GM18870 (cell line): ENCODE data around the gene ETFA.
"Not testable (repeated sequence)": the region's sequence is repeated elsewhere in the genome, so short reads cannot be mapped to it uniquely, and the experiment has no call there.

Source experiments
- ATAC-seq: cut with Tn5 transposase; IDR thresholded peaks from one replicate; pipeline ENCODE4 v1.9.1; 2021; ENCODE audit warnings: moderate library complexity; ENCODE audit not compliant: unreplicated experiment

ETFA gene

DNA sequence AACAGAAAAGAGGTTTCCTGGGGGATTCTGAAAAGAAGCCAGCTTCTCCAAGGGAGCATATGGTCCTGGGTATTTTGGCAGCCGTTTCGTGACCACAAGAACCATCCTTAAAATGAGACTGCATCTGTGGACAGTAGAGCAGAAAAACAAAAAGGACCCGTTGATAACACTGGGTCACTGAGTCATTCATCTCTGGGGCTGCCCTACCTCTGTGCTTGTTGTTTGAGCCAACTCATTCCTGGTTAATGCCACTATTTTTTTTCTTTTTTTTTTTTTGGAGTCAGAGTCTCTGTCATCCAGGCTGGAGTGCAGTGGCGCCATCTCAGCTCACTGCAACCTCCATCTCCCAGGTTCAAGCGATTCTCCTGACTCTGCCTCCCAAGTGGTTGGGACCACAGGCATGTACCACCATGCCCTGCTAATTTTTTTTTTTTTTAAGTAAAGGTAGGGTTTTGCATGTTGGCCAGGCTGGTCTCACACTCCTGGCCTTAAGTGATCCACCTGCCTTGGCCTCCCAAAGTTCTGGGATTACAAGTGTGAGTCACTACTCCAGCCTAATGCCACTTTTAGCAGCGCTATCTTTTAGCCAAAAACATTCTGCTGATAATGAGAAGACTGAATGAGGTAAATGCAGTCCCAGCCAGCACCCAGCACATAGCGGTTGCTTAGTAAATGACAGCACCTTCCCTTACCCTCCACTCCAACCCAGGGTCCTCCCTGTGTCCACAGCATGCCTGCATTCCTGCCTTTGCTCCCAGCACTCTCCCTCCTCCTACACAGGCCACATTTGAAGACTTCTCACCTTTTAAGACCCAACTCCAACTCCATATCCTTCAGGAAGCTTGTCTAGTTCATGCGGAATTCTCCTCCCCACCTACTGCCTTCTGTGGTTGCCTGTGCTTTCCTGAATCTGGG, 16.2 kb upstream of the ETFA start:
- ATAC-seq: no peak

DNA sequence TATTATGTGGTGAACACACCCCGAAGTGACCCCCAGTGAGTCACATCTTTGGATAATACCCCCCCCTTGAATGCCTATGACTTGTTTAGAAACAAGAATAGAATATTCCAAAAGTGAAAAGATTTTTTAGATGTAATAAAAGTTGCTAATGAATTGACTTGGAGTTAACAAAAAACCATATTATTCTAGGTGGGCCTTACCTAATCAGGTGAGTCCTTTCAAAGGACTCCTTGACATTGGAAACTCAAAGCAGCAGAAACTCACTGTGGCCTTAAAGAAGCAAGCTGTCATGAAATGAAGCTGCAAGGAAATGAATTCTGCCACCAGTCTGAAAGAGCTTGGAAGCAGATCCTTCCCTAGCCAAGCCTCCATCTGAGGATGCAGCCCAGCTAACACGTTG, 14.4 kb upstream of the ETFA start:
- no peak for ATAC-seq

DNA sequence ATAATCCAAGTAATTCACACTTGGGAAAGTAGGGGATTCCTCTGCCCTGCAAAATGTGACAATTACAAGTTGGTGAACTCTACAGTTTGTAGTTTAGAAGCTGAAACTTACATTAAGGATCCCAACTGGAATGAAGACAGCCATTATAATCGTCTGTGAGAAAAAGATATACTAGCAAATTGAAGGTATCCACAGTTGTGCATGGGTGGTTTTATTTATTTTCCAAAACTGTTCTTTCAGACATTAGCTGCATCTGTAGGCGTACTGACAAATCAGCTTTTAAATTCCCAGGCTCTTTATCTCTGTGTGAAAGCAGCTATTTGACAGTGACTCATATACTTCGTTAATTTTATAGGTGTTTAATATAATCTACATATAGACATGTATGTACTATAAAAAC, 12.8 kb upstream of the ETFA start:
- no peak for ATAC-seq

DNA sequence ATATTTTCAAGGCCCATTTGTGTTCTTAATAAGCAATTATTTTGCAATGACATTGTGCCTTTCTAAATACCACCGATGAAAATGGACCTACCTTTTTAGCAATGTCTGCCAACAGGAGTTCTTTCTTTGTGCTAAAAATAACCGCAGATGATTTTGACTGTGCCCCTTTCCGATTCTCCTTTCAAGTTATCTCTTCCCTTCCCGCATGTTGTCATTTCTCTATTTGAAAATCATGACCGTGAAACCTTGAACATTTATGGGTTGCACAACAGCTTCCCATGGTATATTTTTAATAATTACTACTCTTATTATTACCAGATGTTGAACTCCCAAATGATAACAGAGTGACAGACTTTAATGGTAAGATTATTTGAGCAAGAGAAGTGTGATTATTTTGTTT, 10.3 kb upstream of the ETFA start:
- no peak for ATAC-seq

DNA sequence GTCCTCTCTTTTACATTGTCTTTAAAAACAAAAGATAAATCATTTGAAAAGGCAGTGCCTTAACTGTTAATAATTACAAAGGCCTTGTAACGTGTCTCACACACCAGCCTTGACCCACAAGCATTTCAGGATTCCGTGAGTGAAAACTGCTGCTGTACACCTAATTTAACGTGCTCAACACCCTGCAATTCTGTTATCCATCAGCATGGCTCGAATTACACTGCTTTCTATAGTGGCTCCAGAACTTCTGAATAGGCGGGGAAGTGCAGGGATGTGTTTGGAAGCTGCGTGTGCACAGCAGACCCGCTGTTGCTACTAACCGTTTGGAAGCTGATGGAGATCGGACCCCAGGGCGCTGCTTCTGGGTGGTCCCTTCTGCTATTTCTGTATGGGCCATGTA, 9.9 kb upstream of the ETFA start:
- ATAC-seq: no peak

DNA sequence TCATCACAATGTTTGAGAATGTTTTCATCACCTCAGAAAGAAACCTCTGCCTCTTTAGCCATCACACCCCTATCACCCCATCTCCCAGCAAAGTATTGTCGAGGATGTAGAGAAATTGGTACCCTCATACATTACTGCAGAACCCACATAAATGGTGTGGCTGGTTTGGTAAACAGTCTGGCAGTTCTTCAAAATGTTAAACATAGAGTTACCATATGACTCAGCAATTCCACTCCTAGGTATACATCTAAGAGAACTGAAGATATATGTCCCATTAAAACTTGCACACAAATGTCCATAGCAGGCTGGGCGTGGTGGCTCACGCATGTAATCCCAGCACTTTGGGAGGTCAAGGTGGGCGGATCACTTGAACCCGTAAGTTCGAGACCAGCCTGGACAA, 8.7 kb upstream of the ETFA start:
- no peak for ATAC-seq

DNA sequence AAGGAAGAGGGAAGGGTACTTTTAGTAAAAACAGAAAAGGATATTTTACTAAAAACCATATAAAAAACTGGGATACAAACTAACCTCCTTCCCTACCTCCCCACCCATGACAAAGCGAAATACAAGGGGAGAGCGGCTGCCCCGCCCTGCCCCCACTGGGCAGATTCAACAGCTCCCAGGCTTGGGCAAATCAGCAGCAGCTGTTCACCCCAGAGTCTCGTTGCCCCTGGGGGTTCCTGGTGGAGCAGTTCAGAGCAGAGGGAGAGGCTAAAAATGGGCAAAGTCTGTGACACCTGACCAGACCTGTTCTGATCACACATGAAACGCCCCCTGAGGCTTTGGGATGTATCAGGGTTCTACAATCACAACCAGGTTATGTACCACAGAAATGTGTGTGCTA, 2.5 kb upstream of the ETFA start:
- ATAC-seq: no peak

DNA sequence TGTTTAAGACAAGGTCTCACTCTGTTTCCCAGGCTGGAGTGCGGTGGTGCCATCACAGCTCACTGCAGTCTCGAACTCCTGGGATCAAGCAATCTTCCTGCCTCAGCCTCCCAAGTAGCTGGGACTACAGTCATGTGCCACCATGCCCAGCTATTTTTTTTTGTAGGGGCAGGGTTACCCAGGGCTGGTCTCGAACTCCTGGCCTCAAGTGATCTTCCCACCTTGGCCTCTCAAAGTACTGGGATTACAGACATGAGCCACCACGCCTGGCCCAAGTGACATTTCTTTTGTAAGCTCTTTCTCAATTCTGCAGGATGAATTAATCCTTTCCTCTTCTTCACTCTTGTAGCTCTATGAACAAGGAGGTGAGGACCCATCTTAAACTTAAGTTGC, 1.9 kb upstream of the ETFA start:
- ATAC-seq: not testable (repeated sequence)

DNA sequence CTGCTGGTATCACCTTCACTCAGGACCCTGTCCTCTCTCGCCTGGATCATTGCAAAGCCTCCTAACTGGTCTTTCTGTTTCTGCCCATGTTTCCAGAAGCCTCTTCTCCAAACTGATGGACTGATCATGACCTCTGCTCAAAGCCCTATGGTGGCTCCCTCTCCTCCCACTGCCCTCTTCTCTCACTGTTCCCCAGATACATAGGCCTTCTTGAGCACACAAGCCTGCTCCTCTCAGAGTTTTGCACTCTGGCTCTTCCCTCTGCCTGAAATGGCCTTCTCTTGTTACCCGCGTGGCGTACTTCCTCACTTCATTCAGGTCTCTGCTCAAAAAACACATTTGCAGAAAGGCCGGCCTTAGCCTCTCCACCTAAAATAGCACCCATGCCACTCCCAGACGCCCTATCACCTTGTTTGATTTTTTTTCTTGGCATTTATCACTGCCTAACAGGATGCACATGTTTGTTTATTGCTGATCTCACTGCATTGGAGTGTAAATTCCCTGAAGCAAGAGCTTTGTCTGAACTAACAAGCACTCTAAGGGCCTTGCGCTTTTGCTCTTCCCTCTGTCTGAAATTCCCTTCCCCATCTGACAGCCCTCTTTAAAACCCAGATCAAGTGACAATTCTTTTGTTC, 1.4 kb upstream of the ETFA start:
- no peak for ATAC-seq

DNA sequence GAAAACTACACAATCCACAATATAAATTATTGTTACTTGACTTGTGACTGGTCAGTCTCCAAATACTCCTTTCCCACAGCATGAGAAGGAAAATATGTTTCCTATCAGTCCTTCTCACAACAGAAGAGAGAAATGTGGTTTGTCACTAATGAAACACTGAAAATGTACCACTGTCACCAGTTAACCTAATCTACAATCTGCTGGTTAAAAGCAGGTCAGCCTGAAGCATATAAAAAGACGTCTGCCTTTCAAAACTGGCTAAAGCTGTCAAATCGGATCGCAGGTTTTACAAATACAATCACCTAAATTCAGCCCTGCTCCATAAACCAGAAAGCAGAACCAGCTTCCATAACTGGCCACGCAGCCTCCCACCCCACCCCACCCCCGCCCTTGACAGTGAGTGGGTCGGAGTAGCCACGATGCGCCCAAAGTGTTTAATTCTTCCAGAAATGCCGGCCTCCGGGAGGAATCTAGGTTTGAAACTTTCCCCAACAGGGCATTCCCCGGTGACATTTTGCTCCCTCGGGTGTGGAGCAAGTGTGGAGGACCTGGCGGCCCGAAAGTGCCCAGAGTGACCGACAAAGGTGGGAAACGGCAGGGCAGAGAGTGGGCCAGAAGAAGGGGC, 682 bp downstream of the ETFA start:
- ATAC-seq: peak; percentile 13

DNA sequence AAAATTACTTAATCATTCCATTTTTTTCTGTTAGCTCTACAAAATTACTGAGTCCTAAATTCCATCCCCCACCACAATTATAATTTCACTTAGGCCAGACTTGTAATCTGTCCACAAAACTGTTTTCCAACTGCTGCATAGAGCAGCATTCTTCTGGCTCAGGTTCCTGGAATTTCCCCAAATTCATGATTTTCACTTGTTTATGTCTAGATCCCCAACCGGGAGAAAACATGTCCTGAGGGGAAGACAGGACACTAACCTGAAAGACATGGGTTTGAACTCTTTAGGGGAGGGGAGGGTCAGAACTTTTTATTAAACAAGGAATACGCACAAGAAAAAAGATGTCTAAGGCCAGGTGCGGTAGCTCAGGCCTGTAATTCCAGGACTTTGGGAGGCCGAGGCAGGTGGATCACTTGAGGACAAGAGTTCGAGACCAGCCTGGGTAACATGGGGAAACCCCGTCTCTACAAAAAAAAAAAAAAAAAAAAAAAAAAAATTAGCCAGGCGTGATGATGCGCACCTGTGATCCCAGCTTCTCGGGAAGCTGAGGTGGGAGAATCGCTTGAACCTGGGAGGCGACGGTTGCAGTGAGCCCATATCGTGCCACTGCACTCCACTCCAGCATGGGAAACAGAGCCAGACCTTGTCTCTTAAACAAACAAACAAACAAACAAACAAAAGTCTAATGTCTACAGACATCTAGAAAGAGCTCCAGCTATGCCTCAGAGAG, 1.5 kb downstream of the ETFA start:
- ATAC-seq: no peak

DNA sequence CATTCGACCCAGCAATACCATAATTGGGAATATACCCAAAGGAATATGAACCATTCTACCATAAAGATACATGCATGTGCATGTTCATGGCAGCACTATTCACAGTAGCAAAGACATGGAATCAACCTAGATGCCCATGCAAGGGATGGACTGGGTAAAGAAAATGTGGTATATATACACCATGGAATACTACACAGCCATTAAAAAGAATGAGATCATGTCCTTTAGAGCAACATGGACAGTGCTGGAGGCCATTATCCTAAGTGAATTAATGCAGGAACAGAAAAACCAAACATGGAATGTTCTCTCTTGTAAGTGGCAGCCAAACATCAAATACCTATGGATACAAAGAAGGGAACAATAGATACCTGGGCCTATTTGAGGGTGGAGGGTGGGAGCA, 7.4 kb downstream of the ETFA start:
- no peak for ATAC-seq

DNA sequence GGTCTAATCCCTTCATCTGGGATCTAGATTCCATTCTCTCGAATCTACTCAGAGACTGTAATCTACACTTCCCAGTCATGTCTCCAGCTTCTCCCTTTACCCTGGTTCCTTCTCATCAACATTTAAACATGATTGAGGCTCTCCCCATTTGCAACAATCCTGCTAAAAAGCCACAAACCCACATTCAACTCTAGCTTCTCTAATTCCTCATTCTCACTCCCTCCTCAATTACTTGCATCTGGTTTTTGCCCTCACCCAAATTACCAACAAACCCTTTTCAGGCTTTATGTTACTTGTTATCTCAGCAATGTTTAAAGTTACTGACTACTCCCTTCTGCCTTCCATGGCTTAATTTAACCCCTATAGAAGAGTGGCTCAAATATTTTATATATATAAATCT, 11.5 kb downstream of the ETFA start:
- ATAC-seq: no peak

DNA sequence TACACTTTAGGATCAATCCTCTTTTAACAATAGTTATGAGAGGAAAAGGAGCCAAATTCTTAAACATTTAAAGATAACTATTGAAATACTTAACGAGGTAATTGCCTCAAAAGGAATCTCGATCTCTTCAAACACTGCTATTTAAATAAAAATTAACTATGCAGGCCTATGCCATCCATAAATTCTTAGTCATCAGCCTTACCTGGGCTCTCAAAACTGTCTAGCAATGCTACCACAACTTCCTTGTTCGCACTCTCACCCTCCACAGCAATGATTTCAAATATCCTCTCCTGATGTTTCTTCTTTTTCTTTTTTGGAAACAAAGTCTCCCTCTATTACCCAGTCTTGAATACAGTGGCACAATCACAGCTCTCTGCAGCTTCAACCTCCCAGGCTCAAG, 12.3 kb downstream of the ETFA start:
- no peak for ATAC-seq

DNA sequence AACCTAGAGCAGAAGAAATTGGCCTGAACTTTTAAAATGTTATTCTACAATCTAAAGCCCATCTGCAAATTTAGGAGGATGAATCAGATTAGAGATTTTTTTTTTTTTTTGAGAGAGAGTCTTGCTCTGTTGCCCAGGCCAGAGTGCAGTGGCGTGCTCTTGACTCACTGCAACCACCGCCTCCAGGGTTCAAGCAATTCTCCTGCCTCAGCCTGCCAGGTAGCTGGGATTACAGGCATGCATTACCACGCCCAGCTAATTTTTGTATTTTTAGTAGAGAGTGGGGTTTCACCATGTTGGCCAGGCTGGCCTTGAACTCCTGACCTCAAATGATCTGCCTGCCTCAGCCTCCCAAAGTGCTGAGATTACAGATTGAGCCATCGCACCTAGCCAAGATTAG, 13.3 kb downstream of the ETFA start:
- not testable (repeated sequence) for ATAC-seq

DNA sequence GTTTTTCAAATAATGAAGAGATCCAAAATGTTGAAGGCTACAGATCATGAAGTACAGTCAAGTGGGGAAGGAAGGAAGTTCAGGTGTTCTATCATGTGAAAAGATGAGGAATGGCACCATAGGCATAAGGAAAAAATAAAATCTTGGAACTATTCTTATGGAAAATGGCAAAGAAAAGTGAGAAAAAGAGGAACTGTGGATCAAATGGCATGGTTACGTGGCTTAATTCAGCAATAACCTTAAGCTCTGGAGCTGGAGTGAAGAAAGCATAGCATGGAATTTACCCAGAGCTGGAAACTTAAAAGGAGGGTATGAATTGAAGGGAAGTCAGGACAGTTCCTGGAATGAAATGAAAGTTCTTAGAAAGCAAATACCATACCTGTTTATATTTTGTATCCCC, 14.4 kb downstream of the ETFA start:
- no peak for ATAC-seq

DNA sequence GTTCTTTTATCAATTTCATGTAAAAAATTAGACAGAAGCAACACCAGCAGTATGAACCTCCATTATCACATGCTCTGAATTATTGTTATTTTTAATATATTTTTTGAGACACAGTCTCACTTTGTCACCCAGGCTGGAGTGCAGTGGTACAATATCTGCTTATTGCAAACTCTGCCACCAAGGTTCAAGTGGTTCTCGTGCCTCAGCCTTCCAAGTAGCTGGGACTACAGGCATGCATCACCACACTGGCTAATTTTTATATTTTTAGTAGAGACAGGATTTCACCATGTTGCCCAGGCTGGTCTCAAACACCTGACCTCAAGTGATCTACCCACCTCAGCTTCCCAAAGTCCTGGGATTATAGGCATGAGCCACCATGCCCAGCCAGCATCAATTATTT, 16.8 kb downstream of the ETFA start:
- ATAC-seq: not testable (repeated sequence)

DNA sequence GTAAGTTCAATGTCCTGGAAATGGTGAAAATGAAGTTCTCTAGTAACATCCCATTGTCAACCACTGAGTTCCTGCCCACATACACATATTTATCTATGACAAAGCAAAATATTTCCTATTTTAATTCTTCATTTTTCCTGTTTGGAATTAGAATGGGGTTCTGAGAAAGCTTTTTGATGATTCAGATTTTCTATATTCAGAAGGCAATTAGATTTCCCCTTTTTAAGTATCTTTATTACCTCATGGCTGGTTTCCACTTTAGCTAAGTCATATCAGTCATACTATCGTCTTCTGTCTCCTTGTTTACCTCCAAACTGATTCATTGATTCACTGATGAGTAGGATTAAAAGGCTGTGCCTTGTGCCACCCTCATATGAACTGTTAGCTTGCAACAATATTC, 17.9 kb downstream of the ETFA start:
- ATAC-seq: no peak

DNA sequence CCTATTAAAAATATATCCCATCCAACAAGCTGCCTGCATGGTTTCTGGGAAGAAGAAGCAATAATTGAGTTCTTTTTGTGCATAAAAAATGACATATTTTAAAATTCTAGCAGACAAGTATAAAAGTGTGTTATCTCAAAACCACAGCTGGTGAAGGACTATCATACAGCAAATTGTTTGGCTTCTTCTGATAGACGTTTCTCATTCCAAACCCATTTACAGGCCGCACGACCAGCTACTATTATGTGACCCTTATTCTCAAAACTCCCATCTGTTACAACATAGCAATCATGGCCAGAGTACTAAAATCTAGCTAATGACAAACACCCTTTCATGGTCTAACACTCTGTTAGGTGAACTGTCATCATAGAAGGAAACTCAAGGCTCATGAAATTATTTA, 21.7 kb downstream of the ETFA start:
- no peak for ATAC-seq

DNA sequence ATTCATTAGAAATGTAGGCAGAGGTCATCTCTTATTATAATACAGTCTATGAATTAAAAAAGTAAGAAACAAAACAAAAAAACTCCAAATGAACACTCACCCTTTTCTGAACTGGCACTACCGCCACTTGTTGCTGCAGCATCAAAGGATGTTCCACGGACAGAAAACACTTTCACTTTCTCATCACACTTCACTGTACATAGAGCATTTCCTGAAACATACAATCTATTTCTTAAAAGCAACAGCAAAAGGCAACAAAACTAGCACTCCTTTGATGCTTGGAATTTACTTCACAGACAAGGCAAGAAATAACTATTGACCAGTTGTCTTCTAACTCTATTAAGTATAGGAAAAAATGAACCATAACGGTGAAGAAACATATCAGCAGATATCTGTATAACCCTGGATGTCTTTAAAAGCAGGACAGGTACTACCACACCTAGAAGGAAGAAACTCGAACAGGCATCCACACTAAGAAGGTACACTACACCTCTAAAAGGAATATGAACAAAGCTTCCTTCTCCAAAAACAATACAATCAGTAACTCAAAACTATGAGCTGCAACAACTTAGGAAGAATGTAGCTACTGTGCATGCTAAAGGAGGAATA, 24.9 kb downstream of the ETFA start:
- no peak for ATAC-seq

DNA sequence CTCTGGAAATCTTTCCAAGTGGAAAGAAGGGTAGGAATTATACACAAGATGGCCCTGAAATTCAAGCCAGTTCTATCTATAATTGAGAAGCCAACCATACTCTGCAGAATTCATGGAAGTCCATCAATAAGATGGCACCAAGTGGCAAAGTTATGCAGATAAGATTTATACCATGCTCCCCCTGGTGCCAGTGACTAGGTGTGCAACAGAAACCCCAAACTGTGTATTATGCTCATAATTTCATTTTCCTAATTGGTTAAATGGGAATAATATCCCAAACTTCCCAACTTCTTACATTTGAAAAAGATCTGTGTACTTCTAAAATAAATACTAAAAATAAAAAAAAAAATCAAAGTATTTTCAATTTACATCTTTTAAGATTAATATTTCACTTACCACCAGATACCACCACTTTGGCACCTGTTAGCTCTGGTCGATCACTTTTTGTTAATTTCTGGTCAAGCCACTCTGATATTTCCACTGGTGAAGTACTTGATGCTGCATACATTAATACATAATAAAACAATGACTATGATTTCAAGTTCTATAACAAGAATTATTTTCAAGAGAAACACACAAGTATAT, 25.9 kb downstream of the ETFA start:
- ATAC-seq: no peak
